DMS53 treated with DMSO at 0.1 percent for 48 hours (cell line): ENCODE results near the gene NSL1.
"Not testable (repeated sequence)": the region's sequence is repeated elsewhere in the genome, so short reads cannot be mapped to it uniquely, and the experiment has no call there.

Experiments
- DNase-seq: peaks from one replicate; lab custom pipeline; 2025; ENCODE audit not compliant: unreplicated experiment; lab: John Stamatoyannopoulos, UW

The NSL1 gene

DNA sequence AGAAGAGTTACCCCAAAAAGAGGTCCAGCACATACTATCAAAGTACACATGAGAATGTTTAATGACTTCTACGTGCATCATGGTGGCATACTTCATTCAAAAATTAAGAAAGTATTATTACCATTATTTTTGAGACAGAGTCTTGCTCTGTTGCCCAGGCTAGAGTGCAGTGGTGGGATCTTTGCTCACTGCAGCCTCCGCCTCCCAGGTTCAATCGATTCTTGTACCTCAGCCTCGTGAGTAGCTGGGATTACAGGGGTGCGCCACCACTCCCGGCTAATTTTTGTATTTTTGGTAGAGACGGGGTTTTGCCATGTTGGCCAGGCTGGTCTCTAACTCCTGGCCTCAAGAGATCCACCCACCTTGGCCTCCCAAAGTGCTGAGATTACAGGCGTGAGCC, 79.6 kb downstream of the NSL1 start:
- not testable (repeated sequence) for DNase-seq

DNA sequence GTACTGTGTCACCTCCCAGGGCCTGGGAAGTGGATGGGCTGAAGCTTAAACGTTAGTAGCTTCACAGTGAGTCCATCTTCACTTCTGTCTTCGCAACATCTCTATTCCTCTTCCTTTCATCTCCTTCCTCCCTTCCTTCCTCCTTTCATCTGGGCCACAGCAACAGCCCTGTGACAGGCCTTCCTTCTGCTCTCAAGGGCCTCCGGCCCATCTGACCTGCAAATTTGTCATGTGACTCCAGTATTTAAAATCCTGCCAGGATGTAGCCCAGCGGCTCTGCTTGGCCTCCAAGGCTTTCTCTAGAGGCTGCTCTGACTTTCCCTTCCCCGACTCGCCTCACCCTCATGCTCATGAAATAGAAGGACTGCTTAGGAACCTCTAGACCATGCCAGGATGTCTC, 81.0 kb downstream of the NSL1 start:
- DNase-seq = no peak

- no peak for DNase-seq
These were observed 87.5 kb downstream of the NSL1 start for GRCh38 chr1:212703991-212704564.

- DNase-seq = peak; percentile 8
These were observed 88.9 kb downstream of the NSL1 start for GRCh38 chr1:212702672-212703071.

- no peak for DNase-seq
These were observed 89.7 kb downstream of the NSL1 start for GRCh38 chr1:212701910-212702309.

GRCh38 chr1:212700892-212701819, 90.4 kb downstream of the NSL1 start:
- DNase-seq = peak; percentile 35

DNA sequence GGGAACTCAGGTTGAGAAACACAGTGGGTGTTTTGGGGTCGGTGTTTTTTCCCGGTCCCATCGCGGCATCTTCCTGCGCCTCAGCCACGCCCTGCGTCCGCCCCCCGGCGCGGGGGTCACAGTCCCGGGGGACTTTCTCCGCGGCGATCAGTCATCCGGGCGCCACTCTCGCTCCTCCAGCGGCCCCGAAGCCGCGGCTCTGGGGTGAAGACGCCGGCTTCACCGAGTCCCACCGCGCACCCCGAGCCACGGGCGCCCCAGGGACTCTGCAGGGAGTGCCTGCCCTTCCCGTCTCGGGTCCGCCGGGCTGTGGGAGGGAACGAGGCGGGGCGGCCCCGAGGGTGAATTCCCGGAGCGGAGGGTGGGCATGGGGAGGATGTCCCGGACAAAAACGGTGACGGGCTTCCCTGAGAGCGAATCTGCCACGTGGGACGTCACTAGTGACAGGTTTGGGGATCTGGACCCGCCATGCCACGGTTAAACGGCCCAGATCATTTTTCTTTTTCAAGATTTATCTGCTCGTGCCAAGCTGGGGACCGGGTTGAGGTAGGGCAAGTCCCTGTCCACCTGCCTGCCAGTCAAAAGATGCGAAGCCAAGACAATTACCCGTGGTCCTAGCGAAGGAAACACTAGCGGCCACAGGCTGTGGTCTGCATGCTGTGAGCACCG, 91.2 kb downstream of the NSL1 start:
- DNase-seq = peak; percentile 36

DNA sequence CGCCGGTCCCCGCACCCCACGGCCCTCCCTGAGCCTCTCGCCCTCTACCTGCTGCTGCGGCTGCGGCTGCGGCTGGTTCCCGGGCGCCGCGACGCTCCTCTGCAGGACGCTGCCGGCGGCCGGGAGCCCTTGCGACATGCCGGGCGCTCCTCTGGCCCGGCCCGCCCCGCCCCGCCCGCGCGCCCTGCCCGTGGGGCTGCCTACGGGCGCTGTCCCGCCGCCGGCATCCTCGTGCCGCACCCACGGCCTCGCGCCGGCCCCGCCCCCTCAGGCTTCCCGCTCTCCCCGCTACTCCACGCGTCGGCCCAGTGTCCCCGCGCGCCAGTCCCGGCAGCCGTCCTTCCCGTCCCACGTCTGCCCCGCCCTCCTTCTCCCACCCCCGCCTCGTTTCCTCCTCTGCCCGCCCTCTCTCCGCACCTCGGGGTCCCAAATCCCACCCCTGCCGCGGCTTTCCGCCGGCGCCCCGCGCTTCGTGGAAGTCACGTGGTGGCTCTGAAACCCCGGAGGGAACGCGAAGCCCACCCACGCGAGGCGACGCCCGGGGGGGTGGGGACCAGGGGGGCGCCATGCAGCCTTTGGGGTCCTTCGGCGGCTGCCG, 91.9 kb downstream of the NSL1 start, which contains the start of gene BATF3:
Gene BATF3 (minus strand): TSS at position 216 of the 598 bp plus-strand sequence. CDS start 78 bp downstream, at position 138.
- DNase-seq = no peak

GRCh38 chr1:212699104-212699624, 92.4 kb downstream of the NSL1 start:
- DNase-seq = peak; percentile 70

DNA sequence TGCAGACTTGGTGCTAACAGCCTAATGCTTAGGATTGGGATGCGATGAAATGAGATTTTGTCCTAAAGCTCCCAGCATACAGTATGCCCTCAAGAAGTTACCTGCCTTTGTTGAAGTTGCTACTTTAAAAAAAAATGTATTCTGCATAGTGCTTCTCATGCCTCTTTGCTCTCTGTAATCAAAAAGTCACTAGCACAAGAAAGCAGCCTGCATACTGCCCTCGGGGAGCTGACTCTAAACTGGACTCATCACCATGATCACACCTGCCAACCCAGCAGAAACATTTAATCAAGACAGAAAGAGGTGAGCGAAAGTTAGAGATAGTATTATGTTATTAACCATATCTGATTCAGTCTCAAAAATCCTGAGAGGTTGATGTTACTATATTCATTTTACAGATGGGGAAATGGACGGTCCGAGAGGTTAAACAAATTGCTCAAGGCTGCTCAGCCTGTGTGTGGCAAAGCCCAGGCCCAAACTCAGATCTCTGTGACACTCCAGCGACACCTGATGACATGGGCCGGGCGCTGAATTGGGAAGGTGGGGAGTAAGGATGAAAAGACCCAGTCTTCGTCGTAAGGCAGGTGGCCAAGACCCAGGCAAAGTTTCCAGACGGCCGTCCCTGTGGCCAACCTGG, 93.0 kb downstream of the NSL1 start:
- no peak for DNase-seq

DNA sequence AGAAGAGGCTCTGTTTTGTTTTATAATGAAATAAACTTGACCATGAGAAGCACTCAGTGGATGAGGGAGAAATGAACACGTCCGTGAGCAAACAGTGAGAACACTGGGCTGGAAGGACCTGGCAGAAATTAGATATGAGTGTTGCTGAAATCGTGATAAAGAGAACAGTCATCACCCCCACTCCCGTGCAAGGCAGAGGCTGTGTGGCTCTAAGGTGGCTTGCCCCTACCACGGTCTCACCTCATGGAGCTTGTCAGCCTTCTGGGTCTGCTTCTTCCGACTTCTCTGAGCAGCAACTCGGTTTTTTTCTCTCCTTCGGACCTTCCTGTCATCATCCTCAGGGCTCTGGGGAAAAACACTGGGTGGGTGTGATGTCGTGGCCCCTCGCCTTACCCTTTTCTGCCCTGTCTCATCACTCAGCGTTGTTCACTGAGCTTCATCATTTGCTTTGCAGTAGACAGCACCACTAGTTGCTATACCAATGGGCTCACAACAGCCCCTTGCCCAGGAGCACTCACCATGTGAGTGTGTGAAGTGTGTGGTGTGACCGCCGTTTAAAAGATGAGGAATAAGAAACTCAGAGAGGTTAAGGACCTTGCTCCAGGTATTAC, 94.8 kb downstream of the NSL1 start:
- no peak for DNase-seq

DNA sequence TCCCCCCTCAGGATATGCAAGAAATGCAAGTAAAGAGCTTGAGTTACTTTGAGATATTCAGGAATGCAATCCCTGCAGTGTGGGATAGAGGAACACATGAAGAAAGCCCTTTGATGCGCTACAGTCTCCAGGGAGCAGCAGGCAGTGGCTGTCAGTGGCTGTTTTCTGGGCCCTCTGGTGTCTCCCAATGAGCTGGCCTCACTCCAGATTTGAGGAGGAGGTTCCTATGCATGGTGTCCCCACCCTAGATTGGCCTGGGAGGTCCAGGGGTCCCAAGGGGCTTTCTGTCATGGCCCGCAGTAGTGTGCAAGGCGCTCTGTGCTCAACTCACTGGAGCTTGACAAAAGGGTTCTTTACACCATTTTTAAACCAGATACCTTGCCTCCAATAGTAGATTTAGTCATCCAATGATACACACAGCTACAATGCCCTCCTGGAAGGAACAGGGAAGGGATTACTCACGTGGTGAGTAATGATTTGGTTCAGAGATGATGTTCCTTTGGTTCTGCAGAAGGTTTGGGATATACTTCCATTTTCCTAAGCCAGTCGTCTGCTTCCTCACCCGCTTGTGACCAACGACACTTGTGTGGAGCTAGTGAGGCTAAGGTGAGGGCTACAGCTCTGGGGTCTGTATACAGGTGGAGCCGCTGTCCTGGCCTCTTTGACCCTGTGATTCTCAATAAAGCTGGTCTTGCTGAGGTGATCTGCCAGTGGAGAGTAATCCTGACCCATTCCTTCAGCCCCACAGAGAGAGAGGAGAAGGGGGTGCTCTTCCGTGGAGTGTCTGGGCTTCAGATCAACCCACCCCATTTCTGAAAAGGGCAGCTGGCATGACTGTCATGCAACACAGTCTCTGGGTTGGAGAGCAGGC, 98.6 kb downstream of the NSL1 start:
- no peak for DNase-seq

DNA sequence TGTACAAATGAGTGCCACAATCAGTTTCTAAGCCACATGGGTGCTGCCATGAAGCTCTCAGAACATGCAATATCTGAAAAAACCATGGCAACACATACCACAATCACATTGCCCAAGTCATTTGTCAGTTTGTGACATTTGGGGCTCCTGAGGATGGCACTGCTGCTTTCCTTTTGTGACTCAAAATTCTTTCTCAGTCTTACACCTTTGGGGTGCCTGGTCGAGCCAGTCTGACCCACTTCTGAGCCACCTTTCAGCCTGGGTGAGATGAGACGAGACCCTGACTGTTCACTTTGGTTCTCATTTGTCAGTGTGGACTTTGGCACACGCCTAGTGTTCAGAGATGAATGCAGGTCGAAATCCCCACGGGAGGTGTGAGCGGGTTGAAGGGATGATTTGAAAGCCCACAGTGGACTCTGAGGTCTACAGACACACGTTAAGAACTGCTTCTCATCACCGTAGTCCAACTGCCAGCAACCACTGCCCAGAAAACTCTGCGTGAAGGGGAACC, 100.0 kb downstream of the NSL1 start:
- no peak for DNase-seq

- DNase-seq = no peak
These were observed 100.7 kb downstream of the NSL1 start for GRCh38 chr1:212690816-212691403.

DNA sequence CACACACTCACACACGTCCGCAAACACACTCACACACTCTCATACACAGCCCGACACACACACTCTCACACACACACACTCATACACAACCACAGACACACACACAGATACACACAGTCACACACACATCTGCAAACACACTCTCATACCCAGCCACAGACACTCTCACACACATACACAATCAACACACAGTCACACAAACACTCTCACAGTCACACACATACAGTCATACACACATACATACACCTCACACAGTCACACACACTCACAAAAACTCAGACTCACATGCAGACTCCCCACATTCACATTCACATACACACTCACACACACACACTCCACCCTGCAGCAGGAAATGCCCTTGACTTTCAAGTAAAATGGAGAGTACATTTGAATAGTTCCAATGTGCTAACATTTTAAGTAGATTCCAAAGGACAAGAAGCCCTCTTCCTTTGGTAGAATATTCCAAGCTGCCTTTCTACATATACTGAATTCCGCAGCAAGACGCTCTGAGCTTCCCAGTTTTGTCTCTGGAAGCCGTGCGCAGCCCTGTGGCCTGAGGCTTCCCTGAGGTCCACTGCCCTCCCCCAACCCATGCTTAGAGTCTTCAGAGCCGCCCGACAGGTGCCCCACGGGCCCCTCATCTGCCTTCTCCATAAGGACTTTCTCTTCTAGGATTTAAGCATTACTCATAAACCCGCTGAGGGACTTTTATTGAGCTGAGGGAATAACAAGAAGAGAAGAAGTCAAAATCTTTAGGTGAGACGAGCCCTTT, 101.6 kb downstream of the NSL1 start:
- DNase-seq = no peak

DNA sequence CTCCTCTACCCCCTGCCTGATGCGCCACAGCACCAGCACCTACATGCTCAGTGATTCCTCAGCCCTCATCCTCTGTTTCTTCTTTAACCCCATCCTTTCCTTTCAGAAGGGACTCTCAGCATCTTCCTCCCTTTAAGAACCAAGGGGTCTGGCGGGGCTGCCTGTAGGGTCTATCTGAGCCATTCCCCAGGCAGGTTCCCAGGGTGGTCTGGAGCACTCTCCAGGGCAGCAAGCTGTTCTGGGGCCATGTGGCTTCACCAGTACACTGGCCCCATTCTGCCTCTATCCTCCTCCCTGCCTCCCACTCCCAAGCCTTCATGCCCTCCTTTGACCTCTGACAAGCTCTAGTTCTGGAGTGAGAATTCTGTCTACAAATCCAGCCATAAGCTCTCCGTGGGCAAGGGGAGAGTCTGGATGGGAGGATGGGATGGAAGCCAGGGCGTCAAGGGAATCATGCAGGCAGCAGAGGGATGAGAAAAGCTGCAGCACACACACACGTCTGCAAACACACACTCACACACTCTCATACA, 102.3 kb downstream of the NSL1 start:
- no peak for DNase-seq

- no peak for DNase-seq
These were observed 103.1 kb downstream of the NSL1 start for GRCh38 chr1:212688341-212689047.
